Naive thymus-derived CD4-positive, alpha-beta T cell (primary cell): ENCODE measurements around the gene FGFR3. TPM values are rescaled to one million over a fixed set of nuclear protein-coding genes. Genes with fewer than 3 reads are reported as not detected.

Source experiments
- ATAC-seq: fragments of 150-1000 bp; cut with Tn5 transposase; 2 replicates; pipeline ENCODE4 v1.10.0; 2021; ENCODE audit warnings: mild to moderate bottlenecking, moderate library complexity
- CTCF ChIA-PET: fragments of 350-600 bp; sonication (Branson Sonifier 250); formaldehyde crosslinking; loops from one replicate; lab custom pipeline; 2021; ENCODE audit warnings: antibody characterized with exemption; lab: Charles Lee
- POLR2A ChIA-PET: fragments of 350-600 bp; sonication (Branson Sonifier 250); formaldehyde crosslinking; loops from one replicate; lab custom pipeline; 2021; ENCODE audit warnings: antibody characterized with exemption, inconsistent platforms; lab: Charles Lee
- DNase-seq, 9 donors: peaks; one replicate each; pipeline versions ENCODE4 v3.0.0 to v3.0.0-alpha.2; 2020 to 2022; ENCODE audit warnings: mixed read lengths in 1 of 9
- H3K27ac ChIP-seq: one replicate; pipeline ENCODE4 v1.7.0; 2013; ENCODE audit warnings: mild to moderate bottlenecking, low read depth, low read length, moderate library complexity
- H3K27me3 ChIP-seq, 2 donors: one replicate each; pipeline ENCODE4 v1.7.0; 2013; ENCODE audit warnings: low read length in 2 of 2, mild to moderate bottlenecking in 2 of 2, moderate library complexity in 2 of 2; ENCODE audit not compliant: control insufficient read depth in 2 of 2, insufficient read depth in 2 of 2
- H3K36me3 ChIP-seq, 3 experiments: 1 replicate in 2 of 3; 2 replicates in 1 of 3; pipeline ENCODE4 v1.7.0; 2013; ENCODE audit warnings: low read length in 3 of 3, mild to moderate bottlenecking in 3 of 3, moderate library complexity in 1 of 3; ENCODE audit not compliant: insufficient read depth in 3 of 3, control insufficient read depth in 2 of 3
- H3K4me1 ChIP-seq, 2 donors: one replicate each; pipeline ENCODE4 v1.7.0; 2013; ENCODE audit warnings: low read length in 2 of 2, mild to moderate bottlenecking in 2 of 2, moderate library complexity in 1 of 2; ENCODE audit not compliant: control insufficient read depth in 2 of 2, insufficient read depth in 2 of 2
- H3K4me3 ChIP-seq: 2 replicates; pipeline ENCODE4 v1.7.0; 2013; ENCODE audit warnings: mild to moderate bottlenecking, low read length
- H3K9me3 ChIP-seq, 3 experiments: 1 replicate in 2 of 3; 2 replicates in 1 of 3; pipeline ENCODE4 v1.7.0; 2013; ENCODE audit warnings: low read length in 3 of 3; ENCODE audit not compliant: control insufficient read depth in 2 of 3
- H3K27ac Mint-ChIP-seq, 9 donors: one replicate each; pipeline ENCODE4 v1.8.0; 2020 to 2022; ENCODE audit warnings: mixed read lengths in 9 of 9, mild to moderate bottlenecking in 8 of 9, moderate library complexity in 5 of 9, inconsistent platforms in 2 of 9
- H3K27me3 Mint-ChIP-seq, 5 donors: one replicate each; pipeline ENCODE4 v1.8.0; 2021 to 2022; ENCODE audit warnings: mixed read lengths in 5 of 5, mild to moderate bottlenecking in 1 of 5
- H3K36me3 Mint-ChIP-seq, 5 donors: one replicate each; pipeline ENCODE4 v1.8.0; 2020 to 2022; ENCODE audit warnings: mixed read lengths in 5 of 5, mild to moderate bottlenecking in 3 of 5, inconsistent platforms in 1 of 5
- H3K4me1 Mint-ChIP-seq, 7 donors: one replicate each; pipeline ENCODE4 v1.8.0; 2020 to 2022; ENCODE audit warnings: mixed read lengths in 7 of 7, mild to moderate bottlenecking in 3 of 7, inconsistent platforms in 1 of 7
- H3K4me3 Mint-ChIP-seq, 10 donors: one replicate each; pipeline ENCODE4 v1.8.0; 2020 to 2022; ENCODE audit warnings: mild to moderate bottlenecking in 10 of 10, mixed read lengths in 10 of 10, moderate library complexity in 6 of 10, inconsistent platforms in 2 of 10
- H3K9me3 Mint-ChIP-seq, 11 donors: one replicate each; pipeline ENCODE4 v1.8.0; 2020 to 2022; ENCODE audit warnings: mixed read lengths in 11 of 11, mild to moderate bottlenecking in 4 of 11, inconsistent platforms in 1 of 11, moderate library complexity in 1 of 11
- intact Hi-C, 2 donors: fragments of 100-400 bp; cut with micrococcal nuclease; formaldehyde crosslinking; loops; one replicate each; pipeline ENCODE4 v1.15.1; 2023
- polyA plus RNA-seq, 2 donors: library from polyadenylated mRNA; unstranded; fragments of 300-500 nt; fragmentation: Illumina TruSeq; gene quantifications; one replicate each; pipeline ENCODE4 v1.2.3, GENCODE V29; 2021
- total RNA-seq, 6 experiments: library from RNA in 5 of 6; stranded (reverse) in 5 of 6; gene quantifications; 1 replicate in 5 of 6; 2 replicates in 1 of 6; pipeline ENCODE4 v1.2.3 and lab custom pipeline; 2021 to 2026

FGFR3 gene
- total and polyA plus RNA-seq, 7 experiments from 2014 or later: 1.0 TPM; not detected in 6

DNA sequence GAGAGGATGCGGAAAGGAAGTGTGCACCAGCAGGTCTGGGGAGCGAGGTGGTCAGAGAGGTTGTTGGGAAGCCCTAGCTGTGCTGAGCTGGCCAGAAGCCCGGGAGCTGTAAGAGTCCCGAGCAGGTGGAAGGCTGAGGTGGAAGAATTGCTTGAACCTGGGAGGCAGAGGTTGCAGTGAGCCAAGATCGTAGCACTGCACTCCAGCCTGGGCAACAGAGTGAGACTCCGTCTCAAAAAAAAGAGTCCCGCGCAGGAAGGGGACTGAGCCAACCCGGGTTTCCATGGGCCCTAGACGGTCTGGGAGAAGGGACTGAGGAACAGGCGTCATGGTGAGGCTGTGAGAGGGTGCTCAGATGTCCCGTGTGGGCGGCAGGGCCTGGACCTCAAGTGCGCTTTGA, 12.7 kb upstream of the FGFR3 start:
- H3K27me3 Mint-ChIP-seq: no peaks in the 10 kb centered on the region
- no peaks in the 10 kb centered on the region for H3K27me3 ChIP-seq
- no peaks in the 10 kb centered on the region for H3K9me3 ChIP-seq
- no peak overlapping the region for H3K27ac ChIP-seq
- ChIA-PET POLR2A (interaction anchor here (0.7 kb wide), 1 partner anchor 986 kb away, joined by 3 read pairs; no protein-coding TSS in a partner anchor), CTCF (no interaction called here)
- H3K4me1 Mint-ChIP-seq: peaks cover 0 to 2% (median 0%) of the 10 kb centered on the region in 7 donors
- ATAC-seq: no peak
- no peak overlapping the region for H3K27ac Mint-ChIP-seq
- H3K4me3 ChIP-seq: no peak overlapping the region
- H3K36me3 ChIP-seq: no peaks in the 10 kb centered on the region
- intact Hi-C loops: no loop called here
- no peak for DNase-seq
- no peak overlapping the region for H3K4me3 Mint-ChIP-seq
- no peaks in the 10 kb centered on the region for H3K4me1 ChIP-seq
- H3K36me3 Mint-ChIP-seq: no peaks in the 10 kb centered on the region
- no peaks in the 10 kb centered on the region for H3K9me3 Mint-ChIP-seq

DNA sequence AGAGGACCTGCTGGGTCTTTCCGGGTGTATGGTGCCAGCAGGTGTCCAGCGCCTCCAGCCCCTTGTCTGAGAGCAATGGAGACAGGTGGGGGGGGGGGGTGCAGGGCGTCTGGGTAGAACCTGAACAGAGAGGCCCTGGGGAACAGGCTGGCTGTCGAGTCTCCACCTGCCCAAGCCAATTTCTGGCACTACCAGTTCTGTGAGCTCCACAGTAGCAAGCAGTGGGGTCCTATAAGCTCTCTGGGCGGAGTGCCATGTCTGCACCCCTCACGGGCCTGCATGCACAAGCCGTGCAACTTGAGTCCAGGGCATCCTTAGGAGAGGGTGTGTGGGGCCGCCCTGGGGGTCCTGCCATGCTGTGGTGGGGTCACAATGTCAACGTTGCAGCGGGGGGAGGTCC, 10.1 kb upstream of the FGFR3 start:
- Histone ChIP-seq H3K4me1 (no peaks in the 10 kb centered on the region), H3K36me3 (no peaks in the 10 kb centered on the region), H3K27ac (no peak overlapping the region), H3K27me3 (no peaks in the 10 kb centered on the region), H3K9me3 (no peaks in the 10 kb centered on the region), H3K4me3 (no peak overlapping the region)
- ChIA-PET CTCF (no interaction called here), POLR2A (no interaction called here)
- H3K4me3 Mint-ChIP-seq: no peak overlapping the region
- intact Hi-C loops: no loop called here
- H3K4me1 Mint-ChIP-seq: peaks cover 0 to 2% (median 0%) of the 10 kb centered on the region in 7 donors
- no peaks in the 10 kb centered on the region for H3K36me3 Mint-ChIP-seq
- no peaks in the 10 kb centered on the region for H3K27me3 Mint-ChIP-seq
- DNase-seq (no peak), ATAC-seq (no peak)
- H3K9me3 Mint-ChIP-seq: no peaks in the 10 kb centered on the region
- no peak overlapping the region for H3K27ac Mint-ChIP-seq

DNA sequence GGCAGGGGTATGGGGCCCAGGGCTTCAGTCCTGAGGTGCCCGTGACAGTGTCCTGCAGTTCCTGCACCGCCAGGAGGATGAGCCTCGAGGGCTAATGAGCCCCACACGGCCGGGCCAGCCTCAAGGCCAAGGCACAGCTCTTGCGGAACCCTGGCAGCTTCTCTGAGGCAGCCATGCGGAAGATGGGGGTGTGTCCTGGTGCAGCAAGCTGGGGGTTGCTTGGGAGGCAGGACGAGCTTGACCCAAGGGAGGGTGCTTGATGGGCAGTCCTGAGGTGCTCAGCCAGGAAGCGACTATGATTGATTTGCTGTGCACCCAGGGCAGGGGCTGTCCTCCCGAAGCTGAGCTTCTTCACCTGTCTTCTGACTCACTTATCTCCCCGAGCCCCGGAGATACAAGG, 9.1 kb upstream of the FGFR3 start:
- intact Hi-C loops: no loop called here
- Histone ChIP-seq H3K36me3 (no peaks in the 10 kb centered on the region), H3K4me3 (no peak overlapping the region), H3K9me3 (no peaks in the 10 kb centered on the region), H3K4me1 (no peaks in the 10 kb centered on the region), H3K27ac (no peak overlapping the region), H3K27me3 (no peaks in the 10 kb centered on the region)
- ChIA-PET POLR2A (no interaction called here), CTCF (no interaction called here)
- Mint-ChIP-seq H3K4me3 (no peak overlapping the region), H3K27ac (no peak overlapping the region), H3K9me3 (no peaks in the 10 kb centered on the region), H3K36me3 (no peaks in the 10 kb centered on the region), H3K4me1 (peaks cover 0 to 2% (median 0%) of the 10 kb centered on the region in 7 donors), H3K27me3 (no peaks in the 10 kb centered on the region)
- ATAC-seq: no peak
- no peak for DNase-seq

DNA sequence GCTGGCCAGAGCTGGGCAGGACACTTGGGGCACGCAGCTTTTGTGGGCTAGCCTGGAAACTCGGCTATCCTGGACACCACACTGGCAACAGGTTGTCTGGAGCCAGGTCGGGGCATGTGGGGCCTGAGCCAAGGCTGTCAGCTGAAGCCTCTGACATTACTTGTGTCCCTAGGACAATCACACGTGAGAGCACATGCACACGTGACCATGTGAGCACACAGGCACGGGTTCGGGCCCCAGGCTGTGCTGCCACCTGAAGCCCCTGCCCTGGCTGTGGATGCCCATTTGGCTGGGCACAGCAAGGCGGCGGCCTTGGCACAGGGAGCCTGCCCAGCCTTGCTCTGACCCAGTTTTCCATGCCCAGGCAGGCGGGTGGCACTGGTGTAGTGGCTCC, 8.7 kb upstream of the FGFR3 start:
- ChIA-PET POLR2A (no interaction called here), CTCF (no interaction called here)
- no peaks in the 10 kb centered on the region for H3K27me3 ChIP-seq
- H3K36me3 ChIP-seq: no peaks in the 10 kb centered on the region
- no peaks in the 10 kb centered on the region for H3K27me3 Mint-ChIP-seq
- H3K27ac ChIP-seq: no peak overlapping the region
- no peaks in the 10 kb centered on the region for H3K9me3 ChIP-seq
- H3K9me3 Mint-ChIP-seq: no peaks in the 10 kb centered on the region
- no peak overlapping the region for H3K4me3 ChIP-seq
- no peak for DNase-seq
- H3K36me3 Mint-ChIP-seq: no peaks in the 10 kb centered on the region
- ATAC-seq: no peak
- no peaks in the 10 kb centered on the region for H3K4me1 ChIP-seq
- peaks cover 0 to 2% (median 0%) of the 10 kb centered on the region in 7 donors for H3K4me1 Mint-ChIP-seq
- H3K4me3 Mint-ChIP-seq: no peak overlapping the region
- intact Hi-C loops: no loop called here
- H3K27ac Mint-ChIP-seq: no peak overlapping the region

DNA sequence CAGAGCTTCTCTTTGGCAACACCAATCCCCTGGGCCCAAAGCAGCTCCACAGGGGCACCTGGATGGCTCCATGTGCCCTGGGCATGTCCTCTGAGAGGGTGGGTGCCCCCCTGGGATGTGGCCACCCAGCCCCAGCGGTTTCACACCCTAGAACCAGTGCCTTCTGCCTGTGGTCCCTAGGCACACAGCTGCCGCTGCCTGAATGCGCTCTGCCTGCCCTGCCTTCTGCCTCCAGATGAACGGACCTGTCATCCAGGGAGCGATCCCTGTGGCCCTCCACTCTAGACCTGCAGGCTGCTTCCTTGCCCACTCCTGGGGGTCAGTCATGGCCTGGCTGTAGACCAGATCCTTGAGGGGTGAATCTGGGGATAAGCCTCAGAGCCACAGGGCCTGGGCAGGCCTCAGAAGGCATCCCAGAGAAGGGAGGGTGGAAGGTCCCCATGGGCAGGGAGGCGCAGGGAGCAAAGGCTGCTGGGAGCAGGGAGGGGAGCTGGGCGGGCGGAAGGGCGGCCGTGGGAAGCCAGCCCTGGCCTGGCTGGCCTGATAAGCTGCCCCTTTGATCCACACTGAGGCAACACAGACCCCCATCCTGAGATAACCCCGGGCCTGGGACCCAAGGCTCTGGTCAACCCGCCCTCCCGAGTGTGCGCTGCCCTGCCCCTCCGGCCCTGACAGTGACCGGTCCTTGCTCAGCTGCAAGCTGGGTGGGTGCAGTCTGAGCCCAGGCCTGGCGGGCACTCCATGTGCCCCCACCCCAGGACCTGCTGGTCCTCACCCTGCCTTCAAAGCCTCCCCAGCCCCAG, 8.1 kb upstream of the FGFR3 start:
- DNase-seq: no peak
- CTCF ChIA-PET: no interaction called here
- no peak for ATAC-seq
- Mint-ChIP-seq H3K27ac (no peak overlapping the region), H3K27me3 (no peaks in the 10 kb centered on the region), H3K4me3 (no peak overlapping the region), H3K36me3 (no peaks in the 10 kb centered on the region), H3K4me1 (peaks cover 0 to 2% (median 0%) of the 10 kb centered on the region in 7 donors), H3K9me3 (no peaks in the 10 kb centered on the region)
- no peaks in the 10 kb centered on the region for H3K36me3 ChIP-seq
- POLR2A ChIA-PET: interaction anchor here (0.6 kb wide), 1 partner anchor 90 kb away, joined by 3 read pairs; no protein-coding TSS in a partner anchor
- H3K9me3 ChIP-seq: no peaks in the 10 kb centered on the region
- no peaks in the 10 kb centered on the region for H3K4me1 ChIP-seq
- intact Hi-C loops: no loop called here
- H3K27me3 ChIP-seq: no peaks in the 10 kb centered on the region
- H3K27ac ChIP-seq: no peak overlapping the region
- no peak overlapping the region for H3K4me3 ChIP-seq

DNA sequence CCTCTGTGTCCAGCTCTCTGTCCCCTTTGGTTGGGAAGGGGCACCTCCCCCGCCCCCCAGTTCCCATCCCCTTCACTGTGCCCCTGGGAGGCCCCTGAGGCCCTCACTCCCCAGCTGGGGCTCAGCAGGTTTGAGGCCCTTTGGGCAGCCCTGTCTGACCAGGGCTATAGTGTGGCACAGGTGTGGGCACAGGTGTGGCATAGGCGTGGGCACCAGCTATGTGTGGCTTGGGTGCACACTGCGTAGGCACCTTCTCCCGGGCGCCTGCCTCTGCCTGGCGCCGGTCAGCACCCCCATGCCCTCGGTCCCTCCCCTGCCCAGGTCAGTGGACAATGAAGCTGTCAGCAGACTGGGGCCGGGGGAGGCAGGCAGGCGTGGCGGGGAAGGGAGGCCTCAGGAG, 7.5 kb upstream of the FGFR3 start:
- H3K27me3 Mint-ChIP-seq: peaks cover 0 to 5% (median under 1%) of the 10 kb centered on the region in 5 donors
- DNase-seq (no peak), ATAC-seq (no peak)
- Histone ChIP-seq H3K9me3 (no peaks in the 10 kb centered on the region), H3K4me1 (no peaks in the 10 kb centered on the region), H3K27ac (no peak overlapping the region), H3K4me3 (no peak overlapping the region), H3K36me3 (no peaks in the 10 kb centered on the region), H3K27me3 (no peaks in the 10 kb centered on the region)
- no peak overlapping the region for H3K27ac Mint-ChIP-seq
- H3K36me3 Mint-ChIP-seq: no peaks in the 10 kb centered on the region
- H3K4me1 Mint-ChIP-seq: no peaks in the 10 kb centered on the region
- ChIA-PET CTCF (no interaction called here), POLR2A (interaction anchor here (0.6 kb wide), 1 partner anchor 89 kb away, joined by 3 read pairs; no protein-coding TSS in a partner anchor)
- no peak overlapping the region for H3K4me3 Mint-ChIP-seq
- intact Hi-C loops: no loop called here
- no peaks in the 10 kb centered on the region for H3K9me3 Mint-ChIP-seq
